Measurements from ENCODE around the gene SLC6A2. TPM values are rescaled to one million over a fixed set of nuclear protein-coding genes. Genes with fewer than 3 reads are reported as not detected.

The SLC6A2 gene
- total RNA-seq, 4 donors from 2014 or later: not detected

DNA sequence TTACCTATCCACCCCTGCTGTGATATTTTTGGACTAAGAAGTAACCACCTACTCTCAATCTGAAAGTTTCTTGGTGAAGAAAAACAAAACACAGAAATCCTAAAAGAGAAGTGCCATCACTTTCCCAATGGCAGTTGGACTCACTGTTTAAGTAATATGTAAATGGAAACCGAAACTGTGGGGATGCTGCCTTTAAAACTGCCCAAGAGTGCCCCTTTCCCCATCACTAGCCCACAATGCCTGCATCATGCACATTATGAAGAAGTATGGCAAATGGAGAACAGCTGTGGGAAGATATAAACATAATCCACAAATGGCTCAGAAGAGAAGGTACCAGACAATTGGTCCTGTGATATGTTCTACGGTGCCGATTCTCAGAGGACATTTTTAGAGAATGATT, 33.5 kb upstream of the SLC6A2 start:
- TF ChIP-seq, protein P1, sequence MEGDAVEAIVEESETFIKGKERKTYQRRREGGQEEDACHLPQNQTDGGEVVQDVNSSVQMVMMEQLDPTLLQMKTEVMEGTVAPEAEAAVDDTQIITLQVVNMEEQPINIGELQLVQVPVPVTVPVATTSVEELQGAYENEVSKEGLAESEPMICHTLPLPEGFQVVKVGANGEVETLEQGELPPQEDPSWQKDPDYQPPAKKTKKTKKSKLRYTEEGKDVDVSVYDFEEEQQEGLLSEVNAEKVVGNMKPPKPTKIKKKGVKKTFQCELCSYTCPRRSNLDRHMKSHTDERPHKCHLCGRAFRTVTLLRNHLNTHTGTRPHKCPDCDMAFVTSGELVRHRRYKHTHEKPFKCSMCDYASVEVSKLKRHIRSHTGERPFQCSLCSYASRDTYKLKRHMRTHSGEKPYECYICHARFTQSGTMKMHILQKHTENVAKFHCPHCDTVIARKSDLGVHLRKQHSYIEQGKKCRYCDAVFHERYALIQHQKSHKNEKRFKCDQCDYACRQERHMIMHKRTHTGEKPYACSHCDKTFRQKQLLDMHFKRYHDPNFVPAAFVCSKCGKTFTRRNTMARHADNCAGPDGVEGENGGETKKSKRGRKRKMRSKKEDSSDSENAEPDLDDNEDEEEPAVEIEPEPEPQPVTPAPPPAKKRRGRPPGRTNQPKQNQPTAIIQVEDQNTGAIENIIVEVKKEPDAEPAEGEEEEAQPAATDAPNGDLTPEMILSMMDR (IDR thresholded peaks at IDR 0.05): no peak
- TF ChIP-seq POLR2A (IDR thresholded peaks at IDR 0.05): no peak
- no peak for DNase-seq
- Histone ChIP-seq H3K36me3 (no peaks in the 10 kb centered on the region), H3K27me3 (no peaks in the 10 kb centered on the region), H3K4me3 (replicated peaks in 1 of 3) (no peak overlapping the region), H3K9me3 (no peaks in the 10 kb centered on the region), H3K27ac (no peak overlapping the region), H3K4me1 (no peaks in the 10 kb centered on the region)
- WGBS, 2 donors: 78 to 92% methylated on average over 3 of the region's 3 CpGs
- intact Hi-C loops (cut with DNase I): no loop called here

DNA sequence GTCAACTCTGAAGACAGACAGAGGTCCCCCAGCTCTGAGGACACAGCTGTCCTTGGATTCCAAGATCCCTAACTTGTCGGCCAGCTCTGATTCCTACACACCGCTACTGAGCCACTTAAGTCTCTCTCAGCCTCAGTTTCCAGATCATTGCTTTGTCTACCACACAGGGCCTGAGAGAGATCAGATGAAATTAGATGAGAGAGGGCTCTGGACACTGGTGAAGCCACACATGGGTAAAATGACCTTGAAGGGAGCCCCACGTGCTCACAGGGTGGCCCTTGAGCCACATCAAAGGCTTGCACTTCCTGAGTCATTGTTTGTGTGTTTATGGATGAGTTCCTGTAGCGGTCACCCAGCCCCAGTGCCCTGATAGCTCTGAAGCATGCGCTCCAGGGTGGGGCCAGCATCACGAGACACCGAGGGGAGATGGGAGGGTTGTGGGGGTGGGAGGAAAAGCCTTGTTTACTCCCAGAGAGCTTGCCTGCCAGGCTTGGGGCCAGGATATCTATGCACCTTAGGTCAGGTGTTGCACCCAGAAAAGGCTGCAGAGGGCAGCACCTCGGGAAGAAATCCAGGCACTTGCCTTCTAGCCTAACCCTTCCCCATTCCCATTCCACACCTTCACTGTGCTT, 32.7 kb upstream of the SLC6A2 start:
- intact Hi-C loops (cut with DNase I): no loop called here
- H3K4me1 ChIP-seq: no peaks in the 10 kb centered on the region
- 41 to 44% methylated on average over 7 to 8 of the region's 8 CpGs for WGBS, 2 donors
- no peaks in the 10 kb centered on the region for H3K36me3 ChIP-seq
- H3K9me3 ChIP-seq: no peaks in the 10 kb centered on the region
- H3K27me3 ChIP-seq: no peaks in the 10 kb centered on the region
- peak in 1 of 2 donors; percentile 7 for DNase-seq
- TF ChIP-seq, protein P1 (IDR thresholded peaks at IDR 0.05): peak in 1 of 6 experiments; percentile 10
- TF ChIP-seq POLR2A (IDR thresholded peaks at IDR 0.05): no peak
- H3K27ac ChIP-seq: no peak overlapping the region
- no peak overlapping the region for H3K4me3 ChIP-seq (replicated peaks in 1 of 3)

DNA sequence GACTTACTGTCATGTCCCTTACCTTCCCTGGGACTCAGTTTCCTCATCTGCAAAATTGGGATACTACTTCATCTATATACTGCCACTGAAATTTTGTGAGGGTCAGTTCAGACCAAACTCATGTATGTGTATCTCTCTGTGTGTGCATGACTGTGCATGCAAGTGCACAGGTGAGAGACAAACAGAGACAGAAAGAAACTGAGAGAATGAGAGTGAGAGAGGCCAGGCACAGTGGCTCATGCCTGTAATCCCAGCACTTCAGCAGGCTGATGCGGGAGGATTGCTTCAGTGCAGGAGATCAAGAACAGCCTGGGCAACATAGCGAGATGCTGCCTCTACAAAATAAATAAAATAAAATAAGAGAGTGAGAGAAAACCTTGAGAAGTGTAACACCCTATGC, 32.1 kb upstream of the SLC6A2 start:
- no peaks in the 10 kb centered on the region for H3K4me1 ChIP-seq
- TF ChIP-seq, protein P1 (IDR thresholded peaks at IDR 0.05): no peak
- no peak for TF ChIP-seq POLR2A (IDR thresholded peaks at IDR 0.05)
- intact Hi-C loops (cut with DNase I): no loop called here

DNA sequence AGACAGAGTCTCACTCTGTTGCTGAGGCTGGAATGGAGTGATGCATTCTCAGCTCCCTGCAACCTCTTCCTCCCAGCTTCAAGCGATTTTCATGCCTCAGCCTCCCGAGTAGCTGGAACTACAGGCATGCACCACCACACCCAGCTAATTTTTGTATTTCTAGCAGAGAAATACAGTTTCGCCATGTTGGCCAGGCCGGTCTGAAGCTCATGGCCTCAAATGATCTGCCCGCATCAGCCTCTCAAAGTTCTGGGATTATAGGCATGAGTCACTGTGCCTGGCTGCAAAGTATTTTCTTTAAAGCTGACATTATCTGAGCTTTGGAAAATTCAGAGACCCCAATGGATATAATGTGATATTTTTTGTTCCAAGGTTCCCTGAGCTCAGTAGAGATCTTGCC, 31.1 kb upstream of the SLC6A2 start:
- Histone ChIP-seq H3K36me3 (no peaks in the 10 kb centered on the region), H3K27ac (no peak overlapping the region), H3K4me1 (no peaks in the 10 kb centered on the region), H3K27me3 (no peaks in the 10 kb centered on the region), H3K9me3 (no peaks in the 10 kb centered on the region), H3K4me3 (replicated peaks in 1 of 3) (no peak overlapping the region)
- DNase-seq: no peak
- 95 to 97% methylated on average over 5 of the region's 5 CpGs for WGBS, 2 donors
- no peak for TF ChIP-seq POLR2A (IDR thresholded peaks at IDR 0.05)
- TF ChIP-seq, protein P1 (IDR thresholded peaks at IDR 0.05): no peak
- intact Hi-C loops (cut with DNase I): no loop called here

More for the DNA sequence above, 32.1 kb upstream of the SLC6A2 start:
- H3K9me3 ChIP-seq: no peaks in the 10 kb centered on the region
- H3K27ac ChIP-seq: no peak overlapping the region
- no peak for DNase-seq
- H3K4me3 ChIP-seq (replicated peaks in 1 of 3): no peak overlapping the region
- H3K27me3 ChIP-seq: no peaks in the 10 kb centered on the region
- H3K36me3 ChIP-seq: no peaks in the 10 kb centered on the region
- WGBS, 2 donors: 97 to 100% methylated on average over 2 of the region's 2 CpGs

DNA sequence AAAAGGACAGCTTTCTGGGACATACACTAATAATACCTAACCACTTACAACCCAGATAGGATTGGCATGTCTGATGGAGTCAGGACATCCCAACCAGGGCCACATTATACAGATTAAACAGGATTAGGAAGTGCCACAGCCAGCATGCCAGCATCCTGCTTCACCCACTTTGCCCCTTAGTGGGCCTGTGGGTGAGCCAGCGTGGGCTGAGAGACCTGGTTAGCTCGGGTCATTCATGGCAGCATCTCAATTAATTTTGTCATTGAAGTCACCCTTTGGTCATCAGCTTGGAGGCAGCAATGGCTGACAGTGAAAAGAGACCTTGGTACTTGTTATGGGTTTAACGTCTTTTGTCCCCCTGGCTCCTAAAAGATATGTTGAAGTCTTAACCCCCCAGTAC, 29.9 kb upstream of the SLC6A2 start:
- no peaks in the 10 kb centered on the region for H3K4me1 ChIP-seq
- no peak overlapping the region for H3K27ac ChIP-seq
- H3K4me3 ChIP-seq (replicated peaks in 1 of 3): no peak overlapping the region
- H3K9me3 ChIP-seq: no peaks in the 10 kb centered on the region
- no peak for DNase-seq
- TF ChIP-seq, protein P1 (IDR thresholded peaks at IDR 0.05): no peak
- no peak for TF ChIP-seq POLR2A (IDR thresholded peaks at IDR 0.05)
- 95 to 100% methylated on average over 1 to 3 of the region's 3 CpGs for WGBS, 2 donors
- intact Hi-C loops (cut with DNase I): no loop called here
- H3K36me3 ChIP-seq: no peaks in the 10 kb centered on the region
- no peaks in the 10 kb centered on the region for H3K27me3 ChIP-seq

Measured in thyroid gland (tissue), 4 donors.